MCF 10A (cell line): ENCODE results near the gene ADPRHL1. TPM values are rescaled to one million over a fixed set of nuclear protein-coding genes. Genes with fewer than 3 reads are reported as not detected.

Source experiments
- BruUV-seq: library from RNA; stranded (reverse); fragments of 400-500 nt; replicated peaks from 2 replicates; lab custom pipeline; 2021; lab: Mats Ljungman, UMichigan
- CTCF ChIA-PET: fragments of 300-600 bp; sonication (Branson Sonifier 250); formaldehyde crosslinking; extraction: SDS; loops from one replicate; lab custom pipeline; 2021; ENCODE audit warnings: antibody characterized with exemption, inconsistent platforms; lab: Yijun Ruan, JAX
- POLR2A ChIA-PET: fragments of 300-600, 350-650 bp; sonication (Branson Sonifier 250); formaldehyde crosslinking; extraction: SDS; loops from one replicate; lab custom pipeline; 2020; ENCODE audit warnings: antibody characterized with exemption, inconsistent platforms; lab: Yijun Ruan, JAX
- DNase-seq: peaks from one replicate; pipeline ENCODE4 v3.0.0-alpha.2; 2018; ENCODE audit not compliant: unreplicated experiment
- H3K27ac Mint-ChIP-seq: one replicate; pipeline ENCODE4 v1.8.0; 2022; ENCODE audit warnings: mild to moderate bottlenecking, low read depth, mixed read lengths; ENCODE audit not compliant: unreplicated experiment
- H3K27me3 Mint-ChIP-seq: one replicate; pipeline ENCODE4 v1.8.0; 2022; ENCODE audit warnings: mixed read lengths; ENCODE audit not compliant: insufficient read depth, unreplicated experiment
- H3K36me3 Mint-ChIP-seq: one replicate; pipeline ENCODE4 v1.8.0; 2022; ENCODE audit warnings: mild to moderate bottlenecking, moderate library complexity, mixed read lengths; ENCODE audit not compliant: insufficient read depth, unreplicated experiment
- H3K4me1 Mint-ChIP-seq: one replicate; pipeline ENCODE4 v1.8.0; 2022; ENCODE audit warnings: mixed read lengths; ENCODE audit not compliant: insufficient read depth, unreplicated experiment
- H3K4me3 Mint-ChIP-seq: one replicate; pipeline ENCODE4 v1.8.0; 2022; ENCODE audit warnings: mild to moderate bottlenecking, moderate library complexity, mixed read lengths; ENCODE audit not compliant: unreplicated experiment
- H3K9me3 Mint-ChIP-seq: one replicate; pipeline ENCODE4 v1.8.0; 2022; ENCODE audit warnings: mixed read lengths; ENCODE audit not compliant: unreplicated experiment
- CTCF ChIP-seq: fragments of 200-600 bp; IDR thresholded peaks from one replicate; pipeline ENCODE4 v1.8.0; 2022; ENCODE audit warnings: antibody characterized with exemption, mild to moderate bottlenecking; ENCODE audit not compliant: unreplicated experiment
- intact Hi-C: fragments of 100-400 bp; cut with micrococcal nuclease; formaldehyde crosslinking; loops from 2 replicates; pipeline ENCODE4 v1.14.1; 2022
- total RNA-seq: library from RNA; stranded (reverse); gene quantifications from 2 replicates; pipeline ENCODE4 v1.2.3, GENCODE V29; 2022

ADPRHL1 gene
- total RNA-seq, 1 experiment from 2014 or later = 2.6 TPM

DNA sequence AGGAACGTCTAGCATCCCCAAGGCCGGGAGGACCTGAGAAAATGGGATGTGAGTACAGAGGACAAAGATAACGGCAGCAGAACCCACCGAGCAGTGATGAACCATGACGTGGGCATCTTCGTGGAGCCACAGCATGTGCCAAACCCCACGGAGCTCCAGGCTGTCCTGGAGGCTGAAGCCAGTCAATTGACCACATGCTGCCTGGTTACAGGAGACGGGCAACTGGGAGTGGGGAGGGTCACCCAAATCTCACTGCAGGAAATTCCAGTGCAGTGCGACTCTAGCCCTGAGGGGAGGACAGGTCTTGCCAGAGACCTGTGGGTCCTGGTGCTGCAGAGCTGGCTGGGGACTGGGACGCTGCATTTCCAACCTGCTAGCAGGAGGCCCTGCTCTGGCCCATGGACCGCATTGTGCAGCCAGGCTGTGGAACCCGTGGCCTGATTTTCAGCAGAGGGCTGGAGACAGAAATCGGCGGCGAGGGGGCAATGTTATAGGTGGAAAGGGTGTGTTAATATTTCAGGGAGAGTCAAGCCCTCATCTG is 86.2 kb downstream of the ADPRHL1 start:
- CTCF ChIA-PET = no interaction called here
- no peak overlapping the region for H3K27ac Mint-ChIP-seq
- H3K36me3 Mint-ChIP-seq = peaks cover 6% of the 10 kb centered on the region
- TF ChIP-seq CTCF = no peak
- intact Hi-C loops = no loop called here
- H3K27me3 Mint-ChIP-seq = no peaks in the 10 kb centered on the region
- no peaks in the 10 kb centered on the region for H3K9me3 Mint-ChIP-seq
- BruUV-seq = no TSS peak
- no peak overlapping the region for H3K4me3 Mint-ChIP-seq
- no peak for DNase-seq
- POLR2A ChIA-PET = interaction anchor here (0.7 kb wide), 1 partner anchor 158 kb away, joined by 3 read pairs; no protein-coding TSS in a partner anchor
- H3K4me1 Mint-ChIP-seq = no peaks in the 10 kb centered on the region

- peaks cover 6% of the 10 kb centered on the region for H3K36me3 Mint-ChIP-seq
- TF ChIP-seq CTCF = no peak
- no peaks in the 10 kb centered on the region for H3K27me3 Mint-ChIP-seq
- ChIA-PET POLR2A (interaction anchor here (0.7 to 1.2 kb wide), 2 partner anchors 9 to 87 kb away, joined by 3 to 5 read pairs; no protein-coding TSS in a partner anchor), CTCF (no interaction called here)
- BruUV-seq = no TSS peak
- intact Hi-C loops = no loop called here
- H3K27ac Mint-ChIP-seq = no peak overlapping the region
- H3K4me3 Mint-ChIP-seq = no peak overlapping the region
- no peak for DNase-seq
- H3K4me1 Mint-ChIP-seq = no peaks in the 10 kb centered on the region
- H3K9me3 Mint-ChIP-seq = no peaks in the 10 kb centered on the region
These were observed 87.2 kb downstream of the ADPRHL1 start for GRCh38 chr13:113365971-113366588.

GRCh38 chr13:113365583-113365970 is 87.7 kb downstream of the ADPRHL1 start:
- Mint-ChIP-seq H3K27me3 (no peaks in the 10 kb centered on the region), H3K4me3 (peak overlapping the region; percentile 55), H3K27ac (no peak overlapping the region), H3K4me1 (no peaks in the 10 kb centered on the region), H3K36me3 (peaks cover 6% of the 10 kb centered on the region), H3K9me3 (no peaks in the 10 kb centered on the region)
- intact Hi-C loops = no loop called here
- no peak for DNase-seq
- BruUV-seq = no TSS peak
- TF ChIP-seq CTCF = no peak
- CTCF ChIA-PET = no interaction called here
- POLR2A ChIA-PET = interaction anchor here (0.7 to 1.2 kb wide), 2 partner anchors 9 to 87 kb away, joined by 3 to 5 read pairs; no protein-coding TSS in a partner anchor

- TF ChIP-seq CTCF = no peak
- Mint-ChIP-seq H3K4me1 (no peaks in the 10 kb centered on the region), H3K4me3 (peak overlapping the region; percentile 55), H3K27ac (no peak overlapping the region), H3K36me3 (peaks cover 6% of the 10 kb centered on the region), H3K9me3 (no peaks in the 10 kb centered on the region), H3K27me3 (no peaks in the 10 kb centered on the region)
- POLR2A ChIA-PET = interaction anchor here (1.2 kb wide), 1 partner anchor 10 kb away, joined by 5 read pairs; no protein-coding TSS in a partner anchor
- CTCF ChIA-PET = no interaction called here
- no TSS peak for BruUV-seq
- intact Hi-C loops = no loop called here
- no peak for DNase-seq
These were observed 88.2 kb downstream of the ADPRHL1 start for GRCh38 chr13:113364901-113365582.
